HepG2 (cell line): ENCODE data around the gene KCNQ1OT1. TPM values are rescaled to one million over a fixed set of nuclear protein-coding genes. Genes with fewer than 3 reads are reported as not detected.

ENCODE experiments used
- ATF7 ChIP-seq, 2 experiments: fragments of 450-650 bp in 1 of 2; sonication (generic) in 1 of 2; formaldehyde crosslinking in 1 of 2; IDR thresholded peaks; 2 replicates each; pipeline versions ENCODE4 v1.4.0 to v1.6.1; 2016 to 2020; ENCODE audit warnings: antibody characterized with exemption in 1 of 2, mild to moderate bottlenecking in 1 of 2, missing genetic modification reagents in 1 of 2
- SMARCE1 ChIP-seq: fragments of 450-650 bp; IDR thresholded peaks from 2 replicates; pipeline ENCODE4 v1.6.1; 2017; ENCODE audit warnings: borderline replicate concordance
- ZNF510 ChIP-seq: sonication (generic); formaldehyde crosslinking; IDR thresholded peaks from 2 replicates; pipeline ENCODE4 v1.4.0; 2020; ENCODE audit warnings: low read depth, mild to moderate bottlenecking, missing genetic modification reagents
- polyA plus RNA-seq, 8 experiments: library from polyadenylated mRNA; depleted of rRNA in 3 of 8; stranded (reverse) in 7 of 8; unstranded in 1 of 8; fragments of >200 nt; fragmentation: Illumina TruSeq in 4 of 8; extraction: Trizol in 4 of 8; gene quantifications; 2 replicates each; pipeline versions ENCODE4 v1.2.1 to v1.2.3, GENCODE V29; 2011 to 2016; ENCODE audit warnings: low read depth in 4 of 8, missing spikeins in 1 of 8, mixed read lengths in 1 of 8; ENCODE audit not compliant: insufficient read depth in 1 of 8
- total RNA-seq, 5 experiments: library from RNA; depleted of rRNA; stranded (reverse); fragments of >200 nt; fragmentation: Illumina TruSeq; extraction: Trizol; gene quantifications; 2 replicates each; pipeline ENCODE4 v1.2.3, GENCODE V29; 2016; ENCODE audit warnings: low read depth in 1 of 5
- TF ChIP-seq, protein P1 (sequence below): sonication (generic); formaldehyde crosslinking; IDR thresholded peaks from 2 replicates; pipeline ENCODE4 v1.5.0; 2020; ENCODE audit warnings: mild to moderate bottlenecking, missing genetic modification reagents
- TF ChIP-seq, protein P2 (sequence below): sonication (generic); formaldehyde crosslinking; IDR thresholded peaks from 2 replicates; pipeline ENCODE4 v1.5.1; 2020; ENCODE audit warnings: mild to moderate bottlenecking, missing genetic modification reagents, borderline replicate concordance
- TF ChIP-seq, protein P3 (sequence below): sonication (generic); formaldehyde crosslinking; IDR thresholded peaks from 2 replicates; pipeline ENCODE4 v1.5.1; 2020; ENCODE audit warnings: missing genetic modification reagents, mild to moderate bottlenecking, borderline replicate concordance

Gene KCNQ1OT1
- total and polyA plus RNA-seq, 2 of the 13 experiments (the other 11 are each of a cell fraction or from before 2014, with no cell fraction given), result 1.3 to 18.9 TPM

DNA sequence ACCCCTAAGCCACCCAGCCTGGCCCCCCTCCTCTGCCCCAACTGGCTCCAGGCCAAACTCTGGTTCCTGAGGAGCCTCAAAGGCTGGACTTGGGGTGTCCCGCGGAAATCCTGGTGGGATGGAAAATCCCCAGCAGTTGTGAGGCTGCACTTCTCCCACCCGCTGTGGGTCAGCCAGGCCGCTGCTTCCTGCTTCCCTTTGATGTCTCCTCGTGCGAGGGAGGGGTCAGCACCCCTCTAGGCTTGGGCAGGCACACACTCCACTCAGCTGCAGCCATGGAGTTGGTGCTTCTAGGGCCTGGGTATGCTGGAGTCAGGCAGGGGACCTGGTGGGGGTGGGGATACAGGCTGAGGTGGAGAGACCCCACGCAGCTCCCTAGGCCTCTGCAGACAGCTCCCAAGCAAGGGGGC lies 12.0 kb downstream of the KCNQ1OT1 start (continued):
- TF ChIP-seq, protein P1, sequence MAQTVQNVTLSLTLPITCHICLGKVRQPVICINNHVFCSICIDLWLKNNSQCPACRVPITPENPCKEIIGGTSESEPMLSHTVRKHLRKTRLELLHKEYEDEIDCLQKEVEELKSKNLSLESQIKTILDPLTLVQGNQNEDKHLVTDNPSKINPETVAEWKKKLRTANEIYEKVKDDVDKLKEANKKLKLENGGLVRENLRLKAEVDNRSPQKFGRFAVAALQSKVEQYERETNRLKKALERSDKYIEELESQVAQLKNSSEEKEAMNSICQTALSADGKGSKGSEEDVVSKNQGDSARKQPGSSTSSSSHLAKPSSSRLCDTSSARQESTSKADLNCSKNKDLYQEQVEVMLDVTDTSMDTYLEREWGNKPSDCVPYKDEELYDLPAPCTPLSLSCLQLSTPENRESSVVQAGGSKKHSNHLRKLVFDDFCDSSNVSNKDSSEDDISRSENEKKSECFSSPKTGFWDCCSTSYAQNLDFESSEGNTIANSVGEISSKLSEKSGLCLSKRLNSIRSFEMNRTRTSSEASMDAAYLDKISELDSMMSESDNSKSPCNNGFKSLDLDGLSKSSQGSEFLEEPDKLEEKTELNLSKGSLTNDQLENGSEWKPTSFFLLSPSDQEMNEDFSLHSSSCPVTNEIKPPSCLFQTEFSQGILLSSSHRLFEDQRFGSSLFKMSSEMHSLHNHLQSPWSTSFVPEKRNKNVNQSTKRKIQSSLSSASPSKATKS, result no peak
- TF ChIP-seq, protein P2, sequence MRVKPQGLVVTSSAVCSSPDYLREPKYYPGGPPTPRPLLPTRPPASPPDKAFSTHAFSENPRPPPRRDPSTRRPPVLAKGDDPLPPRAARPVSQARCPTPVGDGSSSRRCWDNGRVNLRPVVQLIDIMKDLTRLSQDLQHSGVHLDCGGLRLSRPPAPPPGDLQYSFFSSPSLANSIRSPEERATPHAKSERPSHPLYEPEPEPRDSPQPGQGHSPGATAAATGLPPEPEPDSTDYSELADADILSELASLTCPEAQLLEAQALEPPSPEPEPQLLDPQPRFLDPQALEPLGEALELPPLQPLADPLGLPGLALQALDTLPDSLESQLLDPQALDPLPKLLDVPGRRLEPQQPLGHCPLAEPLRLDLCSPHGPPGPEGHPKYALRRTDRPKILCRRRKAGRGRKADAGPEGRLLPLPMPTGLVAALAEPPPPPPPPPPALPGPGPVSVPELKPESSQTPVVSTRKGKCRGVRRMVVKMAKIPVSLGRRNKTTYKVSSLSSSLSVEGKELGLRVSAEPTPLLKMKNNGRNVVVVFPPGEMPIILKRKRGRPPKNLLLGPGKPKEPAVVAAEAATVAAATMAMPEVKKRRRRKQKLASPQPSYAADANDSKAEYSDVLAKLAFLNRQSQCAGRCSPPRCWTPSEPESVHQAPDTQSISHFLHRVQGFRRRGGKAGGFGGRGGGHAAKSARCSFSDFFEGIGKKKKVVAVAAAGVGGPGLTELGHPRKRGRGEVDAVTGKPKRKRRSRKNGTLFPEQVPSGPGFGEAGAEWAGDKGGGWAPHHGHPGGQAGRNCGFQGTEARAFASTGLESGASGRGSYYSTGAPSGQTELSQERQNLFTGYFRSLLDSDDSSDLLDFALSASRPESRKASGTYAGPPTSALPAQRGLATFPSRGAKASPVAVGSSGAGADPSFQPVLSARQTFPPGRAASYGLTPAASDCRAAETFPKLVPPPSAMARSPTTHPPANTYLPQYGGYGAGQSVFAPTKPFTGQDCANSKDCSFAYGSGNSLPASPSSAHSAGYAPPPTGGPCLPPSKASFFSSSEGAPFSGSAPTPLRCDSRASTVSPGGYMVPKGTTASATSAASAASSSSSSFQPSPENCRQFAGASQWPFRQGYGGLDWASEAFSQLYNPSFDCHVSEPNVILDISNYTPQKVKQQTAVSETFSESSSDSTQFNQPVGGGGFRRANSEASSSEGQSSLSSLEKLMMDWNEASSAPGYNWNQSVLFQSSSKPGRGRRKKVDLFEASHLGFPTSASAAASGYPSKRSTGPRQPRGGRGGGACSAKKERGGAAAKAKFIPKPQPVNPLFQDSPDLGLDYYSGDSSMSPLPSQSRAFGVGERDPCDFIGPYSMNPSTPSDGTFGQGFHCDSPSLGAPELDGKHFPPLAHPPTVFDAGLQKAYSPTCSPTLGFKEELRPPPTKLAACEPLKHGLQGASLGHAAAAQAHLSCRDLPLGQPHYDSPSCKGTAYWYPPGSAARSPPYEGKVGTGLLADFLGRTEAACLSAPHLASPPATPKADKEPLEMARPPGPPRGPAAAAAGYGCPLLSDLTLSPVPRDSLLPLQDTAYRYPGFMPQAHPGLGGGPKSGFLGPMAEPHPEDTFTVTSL (CRISPR knock-in tag), result no peak
- TF ChIP-seq ATF7 (IDR thresholded peaks at IDR 0.05) (no peak), ATF7 (CRISPR knock-in tag; IDR thresholded peaks at IDR 0.05) (no peak), ZNF510 (CRISPR knock-in tag) (no peak), SMARCE1 (no peak)
- TF ChIP-seq, protein P3, sequence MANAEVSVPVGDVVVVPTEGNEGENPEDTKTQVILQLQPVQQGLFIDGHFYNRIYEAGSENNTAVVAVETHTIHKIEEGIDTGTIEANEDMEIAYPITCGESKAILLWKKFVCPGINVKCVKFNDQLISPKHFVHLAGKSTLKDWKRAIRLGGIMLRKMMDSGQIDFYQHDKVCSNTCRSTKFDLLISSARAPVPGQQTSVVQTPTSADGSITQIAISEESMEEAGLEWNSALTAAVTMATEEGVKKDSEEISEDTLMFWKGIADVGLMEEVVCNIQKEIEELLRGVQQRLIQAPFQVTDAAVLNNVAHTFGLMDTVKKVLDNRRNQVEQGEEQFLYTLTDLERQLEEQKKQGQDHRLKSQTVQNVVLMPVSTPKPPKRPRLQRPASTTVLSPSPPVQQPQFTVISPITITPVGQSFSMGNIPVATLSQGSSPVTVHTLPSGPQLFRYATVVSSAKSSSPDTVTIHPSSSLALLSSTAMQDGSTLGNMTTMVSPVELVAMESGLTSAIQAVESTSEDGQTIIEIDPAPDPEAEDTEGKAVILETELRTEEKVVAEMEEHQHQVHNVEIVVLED, result no peak
